Measurements from ENCODE around the gene RPS25.

The RPS25 gene

DNA sequence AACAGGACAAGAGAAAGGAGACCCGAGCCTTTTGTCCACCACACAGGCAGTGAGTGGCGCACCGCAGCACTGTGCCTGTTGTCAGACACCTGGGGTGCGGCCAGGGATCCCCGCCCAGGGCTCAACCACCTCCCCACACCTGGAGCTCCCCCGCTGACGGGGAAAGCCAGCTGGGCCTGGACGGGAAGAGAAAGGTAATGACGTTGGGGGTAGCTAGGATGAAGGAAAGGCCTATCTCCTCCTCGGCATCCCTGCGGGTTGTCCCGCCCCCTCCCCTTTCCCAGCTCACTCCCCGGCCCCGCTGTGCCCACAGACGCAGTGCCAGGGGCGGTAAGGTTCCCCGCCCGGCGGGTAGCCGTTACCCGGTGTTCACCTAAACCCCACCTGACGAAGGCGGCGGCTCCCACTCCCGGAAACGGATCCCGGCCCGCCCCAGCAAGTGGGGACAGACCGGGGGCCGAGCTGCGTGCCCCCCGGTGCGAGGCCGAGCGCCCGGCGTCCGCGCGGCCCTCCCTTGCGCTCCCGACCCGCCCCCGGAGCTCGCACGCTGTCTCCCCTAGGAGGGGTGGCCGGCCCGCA, 38.4 kb upstream of the RPS25 start:
- TF ChIP-seq, protein P1, sequence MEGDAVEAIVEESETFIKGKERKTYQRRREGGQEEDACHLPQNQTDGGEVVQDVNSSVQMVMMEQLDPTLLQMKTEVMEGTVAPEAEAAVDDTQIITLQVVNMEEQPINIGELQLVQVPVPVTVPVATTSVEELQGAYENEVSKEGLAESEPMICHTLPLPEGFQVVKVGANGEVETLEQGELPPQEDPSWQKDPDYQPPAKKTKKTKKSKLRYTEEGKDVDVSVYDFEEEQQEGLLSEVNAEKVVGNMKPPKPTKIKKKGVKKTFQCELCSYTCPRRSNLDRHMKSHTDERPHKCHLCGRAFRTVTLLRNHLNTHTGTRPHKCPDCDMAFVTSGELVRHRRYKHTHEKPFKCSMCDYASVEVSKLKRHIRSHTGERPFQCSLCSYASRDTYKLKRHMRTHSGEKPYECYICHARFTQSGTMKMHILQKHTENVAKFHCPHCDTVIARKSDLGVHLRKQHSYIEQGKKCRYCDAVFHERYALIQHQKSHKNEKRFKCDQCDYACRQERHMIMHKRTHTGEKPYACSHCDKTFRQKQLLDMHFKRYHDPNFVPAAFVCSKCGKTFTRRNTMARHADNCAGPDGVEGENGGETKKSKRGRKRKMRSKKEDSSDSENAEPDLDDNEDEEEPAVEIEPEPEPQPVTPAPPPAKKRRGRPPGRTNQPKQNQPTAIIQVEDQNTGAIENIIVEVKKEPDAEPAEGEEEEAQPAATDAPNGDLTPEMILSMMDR (IDR thresholded peaks at IDR 0.05; ENCODE audit: extremely low read depth, missing control alignments): no peak
- peak; percentile 47 for DNase-seq (ENCODE audit: low spot score)

DNA sequence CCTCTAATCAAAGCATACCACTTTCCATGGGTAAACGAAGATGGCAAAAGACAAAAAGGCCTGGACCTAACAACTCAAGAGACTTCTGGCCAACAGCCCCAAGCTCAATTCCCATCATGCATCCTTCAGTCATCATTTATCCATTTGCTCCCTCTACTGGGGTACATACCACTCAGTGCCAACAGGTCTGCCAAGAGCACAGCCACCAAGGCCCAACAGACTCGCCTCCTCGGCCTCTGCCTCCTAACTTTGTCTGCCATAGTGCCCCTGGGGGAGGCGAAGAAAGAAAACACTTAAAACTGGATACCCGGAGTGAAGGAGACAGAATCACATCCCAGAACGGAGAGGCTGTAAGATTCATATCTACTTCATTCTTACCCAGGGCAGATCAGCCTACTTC, 37.8 kb upstream of the RPS25 start:
- no peak for DNase-seq (ENCODE audit: low spot score)

DNA sequence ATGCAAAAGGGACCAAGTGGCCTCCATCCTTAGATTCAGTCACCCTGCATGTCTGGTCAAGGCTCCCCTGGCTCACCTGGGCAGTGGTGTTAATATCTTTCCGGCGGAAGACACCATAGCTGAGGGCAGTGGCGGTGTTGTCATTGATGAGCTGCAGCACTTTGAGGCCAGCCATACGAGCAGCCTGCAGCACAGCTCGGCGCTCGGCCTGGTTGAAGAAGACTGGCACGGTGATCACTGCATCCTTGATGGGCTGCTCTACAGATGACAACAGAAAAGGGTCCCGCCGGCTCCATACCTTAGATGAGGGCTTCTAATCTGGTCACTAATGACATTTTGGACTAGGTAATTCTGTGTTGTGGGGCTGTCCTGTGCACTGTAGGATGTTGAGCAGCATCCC, 36.3 kb upstream of the RPS25 start:
- TF ChIP-seq, protein P1 (IDR thresholded peaks at IDR 0.05; ENCODE audit: extremely low read depth, missing control alignments): no peak

More for the DNA sequence above, 37.8 kb upstream of the RPS25 start:
- TF ChIP-seq, protein P1 (IDR thresholded peaks at IDR 0.05; ENCODE audit: extremely low read depth, missing control alignments): no peak

DNA sequence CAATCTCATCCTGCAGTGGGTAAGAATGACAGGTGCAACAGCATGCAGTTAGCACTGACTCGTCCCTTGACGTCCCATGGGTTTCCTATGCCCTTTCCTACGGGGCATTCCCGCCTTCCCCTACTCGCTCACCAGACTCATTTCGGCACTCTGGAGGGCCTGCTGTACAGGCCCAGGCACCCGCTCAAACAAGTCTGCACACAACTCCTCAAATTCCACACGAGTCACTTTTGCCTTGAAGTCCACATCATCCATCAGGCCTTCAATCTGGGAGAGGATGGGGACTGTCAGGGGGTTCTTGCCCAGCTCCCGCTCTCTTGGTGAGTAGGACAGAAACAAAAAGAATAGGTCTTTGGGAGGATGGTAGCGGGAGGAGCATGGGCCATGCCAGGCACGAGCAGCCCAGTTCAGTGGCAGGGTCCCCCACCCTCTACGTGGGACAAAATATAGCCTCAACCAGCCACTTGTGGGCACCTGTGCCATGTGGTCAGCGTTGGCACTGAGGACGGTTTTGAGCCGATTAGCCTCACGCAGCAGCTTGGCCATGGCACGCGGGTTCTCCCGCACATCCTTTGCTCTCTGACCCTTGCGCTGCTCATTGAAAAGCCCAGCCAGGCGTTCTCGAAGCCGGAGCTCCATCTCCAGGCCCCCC, 34.1 kb upstream of the RPS25 start:
- TF ChIP-seq, protein P1 (IDR thresholded peaks at IDR 0.05; ENCODE audit: extremely low read depth, missing control alignments): no peak
- DNase-seq (ENCODE audit: low spot score): no peak

More for the DNA sequence above, 36.3 kb upstream of the RPS25 start:
- no peak for DNase-seq (ENCODE audit: low spot score)

DNA sequence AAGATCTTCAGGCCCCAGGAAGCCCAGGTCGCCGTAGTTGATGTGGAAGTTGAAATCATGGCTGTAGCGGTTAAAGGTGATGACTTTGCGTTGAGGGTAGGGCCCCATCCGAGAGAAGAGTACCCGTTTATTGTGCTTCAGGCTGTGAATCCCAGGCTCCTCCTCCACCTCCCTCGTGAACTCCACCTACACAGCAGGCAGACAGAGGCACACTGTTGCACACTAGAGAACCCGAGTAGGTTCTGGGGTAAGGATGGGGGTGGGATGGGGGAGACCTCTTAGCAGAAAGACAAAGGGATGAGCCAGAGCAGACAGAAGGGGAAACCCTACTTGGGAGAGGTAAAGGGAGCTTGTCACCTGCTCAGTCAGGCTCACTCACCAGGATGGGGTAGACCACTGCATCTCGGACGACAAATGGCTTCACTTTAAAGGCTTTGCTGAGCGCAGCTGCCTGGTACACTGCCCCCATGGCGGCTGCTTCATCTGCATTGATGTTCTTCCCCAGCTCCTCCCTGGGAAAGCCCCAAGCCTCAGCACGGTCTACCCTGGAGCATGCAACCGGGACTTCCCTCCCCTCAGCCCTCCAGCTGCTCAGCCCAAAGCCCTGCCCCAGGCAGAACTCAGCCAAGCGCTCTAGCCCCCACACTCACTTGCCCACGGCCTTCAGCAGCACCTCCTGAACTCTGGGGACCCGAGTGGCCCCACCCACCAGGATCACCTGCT, 33.5 kb upstream of the RPS25 start:
- DNase-seq (ENCODE audit: low spot score): peak; percentile 79
- TF ChIP-seq, protein P1 (IDR thresholded peaks at IDR 0.05; ENCODE audit: extremely low read depth, missing control alignments): no peak

DNA sequence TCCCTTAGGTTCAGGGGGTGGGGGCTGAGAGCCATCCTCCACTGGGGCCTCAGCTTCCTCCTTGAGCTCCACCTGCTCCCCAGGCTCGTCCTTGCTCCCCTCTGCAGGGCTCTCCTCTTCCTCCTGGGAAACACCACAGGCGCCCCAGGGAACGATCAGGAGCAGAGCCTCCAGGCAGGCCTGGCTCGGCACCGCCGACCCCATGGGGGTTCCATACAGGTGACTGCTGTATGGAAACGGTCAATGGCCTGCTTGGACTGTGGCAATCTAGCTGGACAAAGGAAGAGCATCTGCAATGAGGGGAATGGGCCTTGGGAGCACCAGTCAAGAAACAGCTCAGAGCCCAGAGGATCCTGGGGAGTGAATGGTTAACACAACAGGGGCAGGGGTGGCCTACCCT, 30.9 kb upstream of the RPS25 start:
- TF ChIP-seq, protein P1 (IDR thresholded peaks at IDR 0.05; ENCODE audit: extremely low read depth, missing control alignments): no peak
- no peak for DNase-seq (ENCODE audit: low spot score)

DNA sequence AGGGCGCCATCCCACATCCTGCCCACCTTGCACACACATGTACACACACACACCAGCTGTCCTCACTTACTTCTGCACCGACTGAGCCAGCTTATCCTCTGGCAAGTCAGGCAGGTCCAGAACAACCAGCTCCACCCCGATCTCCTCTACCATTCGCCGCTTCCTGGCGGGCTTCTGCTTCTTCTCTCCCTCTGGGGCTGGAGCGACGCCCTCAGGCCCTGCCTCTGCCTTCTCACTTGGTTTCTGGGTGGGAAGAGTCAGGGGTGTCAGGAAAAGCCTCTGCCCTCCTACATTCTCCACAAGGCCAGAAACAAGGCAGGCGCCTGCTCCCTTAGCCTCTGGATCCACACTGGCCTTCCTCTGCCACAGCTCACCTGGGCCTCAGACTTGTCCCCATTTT, 30.5 kb upstream of the RPS25 start:
- TF ChIP-seq, protein P1 (IDR thresholded peaks at IDR 0.05; ENCODE audit: extremely low read depth, missing control alignments): no peak
- no peak for DNase-seq (ENCODE audit: low spot score)
